GM12878 (cell line): Measurements from ENCODE around the gene ARHGEF6. TPM values are rescaled to one million over a fixed set of nuclear protein-coding genes. Genes with fewer than 3 reads are reported as not detected.
A peak's percentile ranks its signal among the peaks of the same experiment; 100 is the strongest.

ENCODE experiments used
- ATF7 ChIP-seq: fragments of 450-650 bp; IDR thresholded peaks from 2 replicates; pipeline ENCODE4 v1.6.1; 2016; ENCODE audit warnings: low read depth, mild to moderate bottlenecking
- BCLAF1 ChIP-seq: fragments of 450-650 bp; IDR thresholded peaks from 2 replicates; pipeline ENCODE4 v1.6.1; 2017; ENCODE audit warnings: antibody characterized with exemption, mild to moderate bottlenecking, moderate library complexity
- CBX3 ChIP-seq: fragments of 200-600 bp; sonication (generic); IDR thresholded peaks from 2 replicates; pipeline ENCODE4 v1.6.1; 2016; ENCODE audit warnings: low read depth, borderline replicate concordance
- CHD1 ChIP-seq: IDR thresholded peaks from 2 replicates; pipeline ENCODE4 v1.6.1; 2012; ENCODE audit warnings: low read depth, low read length, improper control_type of control experiment
- CHD4 ChIP-seq: fragments of 200-600 bp; sonication (generic); IDR thresholded peaks from 2 replicates; pipeline ENCODE4 v1.6.1; 2016; ENCODE audit warnings: mild to moderate bottlenecking
- DPF2 ChIP-seq: fragments of 450-650 bp; IDR thresholded peaks from 2 replicates; pipeline ENCODE4 v1.6.1; 2017; ENCODE audit warnings: mild to moderate bottlenecking
- EZH2 ChIP-seq: IDR thresholded peaks from 2 replicates; pipeline ENCODE4 v1.6.1; 2012; ENCODE audit warnings: low read depth, mild to moderate bottlenecking, control low read depth, inconsistent platforms, low read length, borderline replicate concordance; ENCODE audit not compliant: control insufficient read depth
- JUND ChIP-seq: IDR thresholded peaks from 2 replicates; pipeline ENCODE4 v1.6.1; 2012; ENCODE audit warnings: low read depth, mild to moderate bottlenecking, low read length, improper control_type of control experiment, moderate library complexity
- MTA2 ChIP-seq: fragments of 450-650 bp; IDR thresholded peaks from 2 replicates; pipeline ENCODE4 v1.6.1; 2016; ENCODE audit warnings: low read depth, mild to moderate bottlenecking, moderate library complexity
- MXI1 ChIP-seq: fragments of 150-350 bp; IDR thresholded peaks from 2 replicates; pipeline ENCODE4 v1.6.1; 2011; ENCODE audit warnings: low read depth, mild to moderate bottlenecking, inconsistent platforms, low read length, improper control_type of control experiment
- NFYB ChIP-seq: IDR thresholded peaks from 2 replicates; pipeline ENCODE4 v1.6.1; 2011; ENCODE audit warnings: low read depth, mild to moderate bottlenecking, low read length, improper control_type of control experiment, moderate library complexity; ENCODE audit not compliant: insufficient read depth
- NR2C1 ChIP-seq: fragments of 450-650 bp; IDR thresholded peaks from 2 replicates; pipeline ENCODE4 v1.6.1; 2017; ENCODE audit warnings: antibody characterized with exemption, mild to moderate bottlenecking, moderate library complexity
- PBX3 ChIP-seq: IDR thresholded peaks from 2 replicates; pipeline ENCODE4 v1.6.1; 2011; ENCODE audit warnings: mild to moderate bottlenecking, low read depth, low read length, moderate library complexity; ENCODE audit not compliant: insufficient replicate concordance
- PKNOX1 ChIP-seq: fragments of 450-650 bp; IDR thresholded peaks from 2 replicates; pipeline ENCODE4 v1.6.1; 2016; ENCODE audit warnings: mild to moderate bottlenecking
- SRF ChIP-seq, 2 experiments: IDR thresholded peaks; 2 replicates each; pipeline ENCODE4 v1.6.1; 2011; ENCODE audit warnings: low read depth in 2 of 2, low read length in 2 of 2, mild to moderate bottlenecking in 1 of 2, moderate library complexity in 1 of 2
- SUZ12 ChIP-seq: fragments of 200-600 bp; sonication (generic); IDR thresholded peaks from one replicate; pipeline ENCODE4 v1.6.1; 2018; ENCODE audit warnings: antibody characterized with exemption, mild to moderate bottlenecking; ENCODE audit not compliant: unreplicated experiment
- TAF1 ChIP-seq: IDR thresholded peaks from 2 replicates; pipeline ENCODE4 v1.6.1; 2011; ENCODE audit warnings: mild to moderate bottlenecking, low read depth, low read length, borderline replicate concordance
- TBL1XR1 ChIP-seq: IDR thresholded peaks from 2 replicates; pipeline ENCODE4 v1.6.1; 2012; ENCODE audit warnings: low read depth, low read length, improper control_type of control experiment
- TCF7 ChIP-seq: IDR thresholded peaks from 2 replicates; pipeline ENCODE4 v1.6.1; 2014; ENCODE audit warnings: antibody characterized with exemption, borderline replicate concordance
- YBX1 ChIP-seq: fragments of 450-650 bp; IDR thresholded peaks from 2 replicates; pipeline ENCODE4 v1.6.1; 2016; ENCODE audit warnings: antibody characterized with exemption
- ZNF384 ChIP-seq: IDR thresholded peaks from 2 replicates; pipeline ENCODE4 v1.6.1; 2012; ENCODE audit warnings: low read depth, mild to moderate bottlenecking, low read length, improper control_type of control experiment, borderline replicate concordance
- polyA plus RNA-seq, 11 experiments: library from polyadenylated mRNA; depleted of rRNA in 4 of 11; unstranded in 6 of 11; stranded (reverse) in 5 of 11; fragments of >200 nt; fragmentation: Nextera tagmentation in 4 of 11; fragmentation: Illumina TruSeq in 1 of 11; extraction: Ambion mirVana in 4 of 11; extraction: Trizol in 1 of 11; gene quantifications; 1 replicate in 1 of 11; 2 replicates in 10 of 11; pipeline versions ENCODE4 v1.2.1 to v1.2.3, GENCODE V29; 2011 to 2016; ENCODE audit warnings: inconsistent platforms in 2 of 11, missing spikeins in 2 of 11, low read depth in 1 of 11
- total RNA-seq, 4 experiments: library from RNA; depleted of rRNA in 3 of 4; stranded (reverse); fragments of >200 nt in 3 of 4; fragmentation: Illumina TruSeq in 1 of 4; extraction: Trizol in 1 of 4; gene quantifications; 2 replicates each; pipeline versions ENCODE4 v1.2.1 to v1.2.3, GENCODE V29; 2013 to 2021
- TF ChIP-seq, protein P1 (sequence below): IDR thresholded peaks from 2 replicates; pipeline ENCODE4 v1.6.1; 2011; ENCODE audit warnings: borderline replicate concordance, low read depth, mild to moderate bottlenecking, moderate library complexity, low read length; ENCODE audit not compliant: insufficient read depth, poor library complexity, severe bottlenecking

Gene ARHGEF6
- total and polyA plus RNA-seq, 10 of the 15 experiments (the other 5 are each of a cell fraction or from before 2014, with no cell fraction given) = 5.4 to 29.7 (median 18.0) TPM

DNA sequence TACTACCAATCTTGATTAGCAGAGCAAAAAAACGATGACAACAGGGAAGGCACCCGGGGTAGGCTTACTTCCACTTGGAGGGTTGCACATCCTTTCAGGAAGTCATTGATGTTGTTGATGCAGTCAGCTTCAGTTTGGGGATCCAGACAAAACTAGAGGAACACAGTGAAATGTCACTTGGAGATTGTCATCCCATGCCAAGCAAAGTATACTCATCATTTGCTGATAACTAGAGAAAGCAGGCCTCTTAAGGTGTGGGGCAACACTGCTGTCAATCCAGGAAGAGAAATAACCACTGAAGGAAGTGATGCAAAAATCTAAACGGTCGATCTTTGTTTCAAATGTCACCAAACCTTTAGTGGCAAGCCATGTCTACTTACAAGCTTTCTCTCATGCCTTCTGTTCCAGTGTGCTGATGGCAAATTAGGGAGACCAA, 1.4 kb downstream of the ARHGEF6 start (continued):
- TF ChIP-seq PBX3 (no peak), CHD1 (no peak), MXI1 (no peak), SUZ12 (no peak), TBL1XR1 (no peak), CHD4 (no peak), ZNF384 (no peak), TAF1 (peak; percentile 34; the same call in 1 of the 2 replicates), SRF (IDR thresholded peaks at IDR 0.05; ENCODE audit: low read depth in 2 of 2, low read length in 2 of 2) (0 out of 4 replicates have a peak, but pooled peaks of 1 of the 2 experiments have one; percentile 10), JUND (no peak), MTA2 (no peak), PKNOX1 (peak; percentile 86), CBX3 (no peak), EZH2 (no peak), ATF7 (no peak), NR2C1 (0 out of 2 replicates have a peak, but pooled peaks have one; percentile 3), YBX1 (no peak), TCF7 (no peak), NFYB (no peak), BCLAF1 (no peak), DPF2 (no peak)
- TF ChIP-seq, protein P1, sequence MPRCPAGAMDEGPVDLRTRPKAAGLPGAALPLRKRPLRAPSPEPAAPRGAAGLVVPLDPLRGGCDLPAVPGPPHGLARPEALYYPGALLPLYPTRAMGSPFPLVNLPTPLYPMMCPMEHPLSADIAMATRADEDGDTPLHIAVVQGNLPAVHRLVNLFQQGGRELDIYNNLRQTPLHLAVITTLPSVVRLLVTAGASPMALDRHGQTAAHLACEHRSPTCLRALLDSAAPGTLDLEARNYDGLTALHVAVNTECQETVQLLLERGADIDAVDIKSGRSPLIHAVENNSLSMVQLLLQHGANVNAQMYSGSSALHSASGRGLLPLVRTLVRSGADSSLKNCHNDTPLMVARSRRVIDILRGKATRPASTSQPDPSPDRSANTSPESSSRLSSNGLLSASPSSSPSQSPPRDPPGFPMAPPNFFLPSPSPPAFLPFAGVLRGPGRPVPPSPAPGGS = no peak
